ENCODE measurements around the gene GRHL1.

GRHL1 gene

DNA sequence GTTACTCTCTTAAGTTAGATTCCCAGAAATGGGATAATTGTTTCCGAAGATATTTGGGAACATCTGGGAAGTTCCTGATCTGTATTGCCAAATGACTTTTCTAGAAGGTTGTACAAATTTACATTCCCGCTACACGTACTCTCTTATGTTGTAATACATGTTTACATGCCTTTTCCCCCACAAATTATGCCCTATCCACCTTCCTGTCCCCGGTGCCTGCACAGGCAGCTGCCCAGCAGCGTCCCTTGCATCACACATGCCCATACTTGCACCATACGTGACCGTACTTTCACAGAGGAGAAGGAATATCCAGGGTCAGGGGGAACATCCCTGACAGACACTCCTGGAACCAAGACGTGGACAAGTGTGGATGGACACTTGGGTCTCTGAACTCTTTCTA, 67.7 kb downstream of the GRHL1 start:
- no peak overlapping the region for H3K4me3 ChIP-seq (replicated peaks; ENCODE audit: low read depth, low read length)

DNA sequence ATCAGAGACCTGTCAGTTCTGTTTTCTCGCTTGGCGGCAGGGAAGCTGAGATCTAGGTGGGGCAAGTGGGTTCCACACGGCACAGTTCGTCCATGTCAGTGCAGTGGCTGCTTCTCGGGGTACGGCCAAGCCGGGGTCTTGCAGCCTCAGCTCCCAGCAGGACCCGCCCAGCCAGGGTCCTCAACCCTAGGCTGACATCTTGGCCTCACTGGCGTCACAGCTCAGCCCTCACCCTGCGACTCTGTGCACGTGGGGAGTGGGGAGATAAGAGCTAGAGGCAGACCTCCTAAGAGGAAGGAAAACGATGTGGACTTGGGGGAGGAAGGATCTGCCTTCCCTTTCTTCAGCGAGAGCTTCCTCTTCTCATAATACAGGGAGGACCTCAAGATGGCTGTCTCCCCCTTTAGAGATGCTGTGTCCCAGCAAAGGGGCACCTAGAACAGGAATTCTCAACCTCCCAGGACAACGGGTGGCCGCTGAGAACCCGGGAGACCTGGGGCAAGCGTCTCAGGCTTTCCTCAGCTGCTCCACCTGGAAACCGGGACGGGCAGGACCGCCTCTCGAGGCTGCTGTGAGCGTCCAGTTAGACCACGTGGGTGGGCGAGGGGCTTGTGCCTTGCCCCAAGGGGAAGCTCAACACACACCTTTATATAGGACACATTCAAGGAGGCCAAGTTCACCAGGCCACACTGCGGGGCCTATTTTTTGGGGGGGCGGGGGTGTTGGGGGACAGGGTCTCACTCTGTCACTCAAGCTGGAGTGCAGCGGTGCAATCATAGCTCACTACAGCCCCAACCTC, 68.3 kb downstream of the GRHL1 start:
- TF ChIP-seq, protein P1, sequence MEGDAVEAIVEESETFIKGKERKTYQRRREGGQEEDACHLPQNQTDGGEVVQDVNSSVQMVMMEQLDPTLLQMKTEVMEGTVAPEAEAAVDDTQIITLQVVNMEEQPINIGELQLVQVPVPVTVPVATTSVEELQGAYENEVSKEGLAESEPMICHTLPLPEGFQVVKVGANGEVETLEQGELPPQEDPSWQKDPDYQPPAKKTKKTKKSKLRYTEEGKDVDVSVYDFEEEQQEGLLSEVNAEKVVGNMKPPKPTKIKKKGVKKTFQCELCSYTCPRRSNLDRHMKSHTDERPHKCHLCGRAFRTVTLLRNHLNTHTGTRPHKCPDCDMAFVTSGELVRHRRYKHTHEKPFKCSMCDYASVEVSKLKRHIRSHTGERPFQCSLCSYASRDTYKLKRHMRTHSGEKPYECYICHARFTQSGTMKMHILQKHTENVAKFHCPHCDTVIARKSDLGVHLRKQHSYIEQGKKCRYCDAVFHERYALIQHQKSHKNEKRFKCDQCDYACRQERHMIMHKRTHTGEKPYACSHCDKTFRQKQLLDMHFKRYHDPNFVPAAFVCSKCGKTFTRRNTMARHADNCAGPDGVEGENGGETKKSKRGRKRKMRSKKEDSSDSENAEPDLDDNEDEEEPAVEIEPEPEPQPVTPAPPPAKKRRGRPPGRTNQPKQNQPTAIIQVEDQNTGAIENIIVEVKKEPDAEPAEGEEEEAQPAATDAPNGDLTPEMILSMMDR (IDR thresholded peaks at IDR 0.05; ENCODE audit: low read length, missing control alignments) = no peak

More for the DNA sequence above, 67.7 kb downstream of the GRHL1 start:
- DNase-seq (ENCODE audit: low read depth) = no peak
- TF ChIP-seq, protein P1 (IDR thresholded peaks at IDR 0.05; ENCODE audit: low read length, missing control alignments) = no peak

DNA sequence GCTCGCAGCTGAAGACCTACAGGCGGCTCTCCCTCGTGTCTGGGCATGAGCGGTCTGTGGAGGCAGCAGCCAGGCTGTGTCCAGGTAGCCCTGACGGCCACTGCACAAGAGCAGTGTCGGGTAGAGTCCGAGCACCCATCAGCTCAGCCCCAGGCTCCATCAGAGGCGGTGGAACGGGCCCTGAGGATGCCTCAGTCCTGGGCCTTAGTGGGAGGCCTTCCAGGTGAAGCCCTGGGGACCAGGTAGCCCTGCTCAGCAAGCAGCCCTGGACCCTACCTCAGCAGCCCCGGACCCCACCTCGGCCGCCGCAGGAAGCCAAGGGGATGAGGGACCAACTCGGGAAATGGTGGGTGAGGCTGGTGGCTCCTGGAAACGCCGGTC, 70.5 kb downstream of the GRHL1 start:
- TF ChIP-seq, protein P1 (IDR thresholded peaks at IDR 0.05; ENCODE audit: low read length, missing control alignments) = no peak
- H3K4me3 ChIP-seq (replicated peaks; ENCODE audit: low read depth, low read length) = no peak overlapping the region
- DNase-seq (ENCODE audit: low read depth) = no peak

More for the DNA sequence above, 68.3 kb downstream of the GRHL1 start:
- no peak overlapping the region for H3K4me3 ChIP-seq (replicated peaks; ENCODE audit: low read depth, low read length)
- DNase-seq (ENCODE audit: low read depth) = no peak

DNA sequence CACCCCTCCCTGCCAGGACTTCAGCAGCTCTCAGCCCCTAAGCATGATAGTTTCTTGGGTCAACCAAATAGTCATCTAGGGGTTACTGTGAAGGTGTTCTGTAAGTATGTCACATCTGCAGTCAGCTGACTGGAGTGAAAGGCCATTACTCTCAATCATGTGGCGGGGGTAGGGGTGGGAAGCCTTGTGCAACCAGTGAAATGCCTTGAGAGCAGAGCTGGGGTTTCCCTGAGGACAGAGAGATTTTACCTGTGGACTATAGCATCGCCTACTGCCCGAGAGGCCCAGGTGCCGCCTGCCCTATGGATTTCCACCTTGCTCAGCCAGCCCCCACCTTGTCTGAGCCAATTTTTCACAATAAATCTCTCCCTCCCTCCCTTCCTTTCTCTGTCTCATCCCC, 71.0 kb downstream of the GRHL1 start:
- no peak for DNase-seq (ENCODE audit: low read depth)
- H3K4me3 ChIP-seq (replicated peaks; ENCODE audit: low read depth, low read length) = no peak overlapping the region
- TF ChIP-seq, protein P1 (IDR thresholded peaks at IDR 0.05; ENCODE audit: low read length, missing control alignments) = no peak

DNA sequence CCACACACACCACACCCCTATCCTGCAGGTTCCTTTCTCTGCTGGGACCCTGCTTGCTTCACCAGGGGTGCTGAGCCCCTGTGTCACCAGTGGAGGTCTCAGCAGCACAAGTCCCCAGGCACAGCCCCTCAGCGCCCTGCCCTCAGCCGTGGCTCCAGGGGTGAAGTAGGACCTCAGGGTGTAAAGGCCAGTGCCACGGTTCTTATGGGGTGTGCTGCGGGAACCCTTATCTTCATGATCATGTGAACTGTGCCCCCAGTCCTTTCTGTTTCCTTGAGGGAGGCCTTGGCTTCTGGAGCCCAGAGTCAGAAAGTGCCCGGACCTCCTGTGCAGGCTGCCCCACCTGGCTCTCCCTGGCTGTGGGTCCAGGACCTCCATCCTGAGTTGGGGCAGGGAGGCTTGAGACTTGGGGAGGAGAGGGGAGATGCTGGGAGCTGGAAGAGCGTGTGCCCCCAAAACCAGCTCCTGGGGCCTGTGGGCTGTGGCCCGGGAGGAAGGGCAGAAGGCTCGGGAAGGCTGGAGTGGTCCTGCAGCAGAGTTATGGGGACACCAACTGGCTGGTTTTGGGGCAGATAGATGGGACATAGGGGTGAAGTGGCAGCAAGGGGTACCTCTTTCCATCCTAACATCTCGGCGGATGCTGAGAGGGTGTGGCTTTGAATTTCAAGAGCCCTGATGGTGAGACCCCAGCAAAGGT, 71.6 kb downstream of the GRHL1 start:
- DNase-seq (ENCODE audit: low read depth) = no peak
- no peak overlapping the region for H3K4me3 ChIP-seq (replicated peaks; ENCODE audit: low read depth, low read length)
- TF ChIP-seq, protein P1 (IDR thresholded peaks at IDR 0.05; ENCODE audit: low read length, missing control alignments) = no peak

DNA sequence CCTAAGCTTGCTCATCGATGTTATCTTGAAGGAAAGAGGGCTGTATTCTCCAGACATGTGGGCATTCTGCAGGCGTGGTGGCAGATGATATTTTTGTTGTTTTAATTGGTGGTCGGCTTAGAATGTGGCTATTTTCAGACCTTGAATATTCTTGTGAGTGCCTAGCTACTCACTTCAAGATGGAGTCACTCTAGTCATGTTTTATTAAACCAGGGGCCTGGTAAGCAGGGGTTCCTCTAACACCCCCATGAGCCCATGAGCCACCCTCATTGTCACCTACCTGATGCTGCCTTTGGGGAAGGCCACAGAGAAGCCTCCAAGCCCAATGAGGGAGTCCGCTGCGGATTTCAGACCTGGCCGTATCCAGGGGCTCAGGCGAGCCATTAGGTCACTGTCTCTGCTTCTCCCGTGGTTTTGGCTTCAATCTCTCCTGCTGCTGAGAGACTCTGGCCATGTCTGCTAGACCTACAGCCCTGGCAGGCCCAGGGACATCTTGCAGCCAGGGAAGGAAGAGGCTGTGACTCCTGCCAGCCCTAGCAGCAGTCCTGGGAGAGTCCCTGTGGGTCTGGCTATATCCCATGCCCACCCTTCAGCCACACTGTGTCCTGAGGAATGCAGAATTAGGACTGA, 75.6 kb downstream of the GRHL1 start:
- TF ChIP-seq, protein P1 (IDR thresholded peaks at IDR 0.05; ENCODE audit: low read length, missing control alignments) = no peak
- no peak overlapping the region for H3K4me3 ChIP-seq (replicated peaks; ENCODE audit: low read depth, low read length)
- DNase-seq (ENCODE audit: low read depth) = no peak

Data from fibroblast of pulmonary artery (primary cell).